Neural crest cell (in vitro differentiated cells): ENCODE results near the gene TPRN. TPM values are rescaled to one million over a fixed set of nuclear protein-coding genes. Genes with fewer than 3 reads are reported as not detected.

Experiments used
- DNase-seq: peaks from one replicate; pipeline ENCODE4 v3.0.0; 2021; ENCODE audit warnings: low read depth, mixed read lengths, low spot score
- H3K27ac Mint-ChIP-seq: one replicate; pipeline ENCODE4 v1.8.0; 2021; ENCODE audit warnings: mild to moderate bottlenecking, mixed read lengths; ENCODE audit not compliant: unreplicated experiment
- H3K27me3 Mint-ChIP-seq: 2 replicates; pipeline ENCODE4 v1.8.0; 2021; ENCODE audit warnings: low read depth, mild to moderate bottlenecking, mixed read lengths
- H3K36me3 Mint-ChIP-seq: 2 replicates; pipeline ENCODE4 v1.8.0; 2021; ENCODE audit warnings: low read depth, mild to moderate bottlenecking, mixed read lengths
- H3K4me1 Mint-ChIP-seq: 2 replicates; pipeline ENCODE4 v1.8.0; 2021; ENCODE audit warnings: mixed read lengths
- H3K4me3 Mint-ChIP-seq: one replicate; pipeline ENCODE4 v1.8.0; 2021; ENCODE audit warnings: mild to moderate bottlenecking, mixed read lengths
- H3K9me3 Mint-ChIP-seq: 2 replicates; pipeline ENCODE4 v1.8.0; 2021; ENCODE audit warnings: mixed read lengths
- CTCF ChIP-seq: fragments of 200-600 bp; sonication (generic); conservative IDR thresholded peaks from 2 replicates; pipeline ENCODE4 v1.5.0; 2021; ENCODE audit warnings: antibody characterized with exemption, mild to moderate bottlenecking
- total RNA-seq: library from RNA; stranded (reverse); gene quantifications from 2 replicates; pipeline ENCODE4 v1.2.1, GENCODE V29; 2021

The TPRN gene
- total RNA-seq, 1 donor from 2014 or later: 25.1 TPM

GRCh38 chr9:137178939-137179630, 21.5 kb downstream of the TPRN start:
- Mint-ChIP-seq H3K4me1 (no peaks in the 10 kb centered on the region), H3K27ac (peak overlapping the region; percentile 75), H3K36me3 (peaks cover 2% of the 10 kb centered on the region), H3K4me3 (no peak overlapping the region), H3K27me3 (peaks cover 25% of the 10 kb centered on the region), H3K9me3 (no peaks in the 10 kb centered on the region)
- TF ChIP-seq CTCF: no peak
- DNase-seq: no peak

GRCh38 chr9:137178201-137178938, 22.2 kb downstream of the TPRN start:
- Mint-ChIP-seq H3K27me3 (peaks cover 32% of the 10 kb centered on the region), H3K27ac (no peak overlapping the region), H3K4me1 (no peaks in the 10 kb centered on the region), H3K36me3 (peaks cover 2% of the 10 kb centered on the region), H3K9me3 (no peaks in the 10 kb centered on the region), H3K4me3 (no peak overlapping the region)
- TF ChIP-seq CTCF: no peak
- DNase-seq: no peak

- H3K4me1 Mint-ChIP-seq: no peaks in the 10 kb centered on the region
- H3K9me3 Mint-ChIP-seq: no peaks in the 10 kb centered on the region
Observed at GRCh38 chr9:137176302-137177182, 24.0 kb downstream of the TPRN start.

GRCh38 chr9:137175345-137175961, 25.1 kb downstream of the TPRN start:
- Mint-ChIP-seq H3K4me3 (no peak overlapping the region), H3K4me1 (no peaks in the 10 kb centered on the region), H3K36me3 (peaks cover 2% of the 10 kb centered on the region), H3K27me3 (peaks cover 57% of the 10 kb centered on the region), H3K27ac (no peak overlapping the region), H3K9me3 (no peaks in the 10 kb centered on the region)
- TF ChIP-seq CTCF: no peak
- DNase-seq: no peak

More at GRCh38 chr9:137176302-137177182, 24.0 kb downstream of the TPRN start:
- Mint-ChIP-seq H3K27me3 (peaks cover 46% of the 10 kb centered on the region), H3K27ac (no peak overlapping the region), H3K4me3 (peak overlapping the region; percentile 7), H3K36me3 (peaks cover 2% of the 10 kb centered on the region)
- TF ChIP-seq CTCF: peak; percentile 63
- no peak for DNase-seq

GRCh38 chr9:137174722-137175293, 25.7 kb downstream of the TPRN start:
- no peak for DNase-seq
- Mint-ChIP-seq H3K4me3 (no peak overlapping the region), H3K27me3 (peaks cover 63% of the 10 kb centered on the region), H3K36me3 (peaks cover 2% of the 10 kb centered on the region), H3K27ac (no peak overlapping the region), H3K9me3 (no peaks in the 10 kb centered on the region), H3K4me1 (no peaks in the 10 kb centered on the region)
- TF ChIP-seq CTCF: no peak
